GM06990 (cell line): Measurements from ENCODE around the gene CNTNAP5.

Source experiments
- DNase-seq: peaks from one replicate; pipeline ENCODE4 v3.0.0-alpha.2; 2011; ENCODE audit not compliant: insufficient read length; ENCODE audit errors: extremely low read depth
- H3K27me3 ChIP-seq: replicated peaks from 2 replicates; pipeline ENCODE4 v1.6.0; 2011; ENCODE audit warnings: low read length; ENCODE audit not compliant: control insufficient read depth, insufficient read depth
- H3K36me3 ChIP-seq: 2 replicates; pipeline ENCODE4 v1.5.1; 2011; ENCODE audit warnings: low read length; ENCODE audit not compliant: control insufficient read depth, insufficient read depth
- H3K4me3 ChIP-seq: replicated peaks from 2 replicates; pipeline ENCODE4 v1.5.1; 2011; ENCODE audit warnings: low read depth, mild to moderate bottlenecking, control low read depth, low read length
- CTCF ChIP-seq: IDR thresholded peaks from 2 replicates; pipeline ENCODE4 v1.5.1; 2011; ENCODE audit warnings: low read length, control low read depth, mild to moderate bottlenecking, inconsistent platforms; ENCODE audit not compliant: insufficient read depth, poor library complexity, severe bottlenecking

CNTNAP5 gene

GRCh38 chr2:124882423-124882822 is 857.3 kb downstream of the CNTNAP5 start:
- no peak for TF ChIP-seq CTCF
- no peak overlapping the region for H3K4me3 ChIP-seq

GRCh38 chr2:124883595-124883994 is 858.5 kb downstream of the CNTNAP5 start:
- DNase-seq: no peak
- Histone ChIP-seq H3K4me3 (no peak overlapping the region), H3K36me3 (no peaks in the 10 kb centered on the region), H3K27me3 (no peaks in the 10 kb centered on the region)
- no peak for TF ChIP-seq CTCF

More at GRCh38 chr2:124882423-124882822, 857.3 kb downstream of the CNTNAP5 start:
- Histone ChIP-seq H3K36me3 (no peaks in the 10 kb centered on the region), H3K27me3 (no peaks in the 10 kb centered on the region)
- DNase-seq: no peak

GRCh38 chr2:124884315-124884714 is 859.2 kb downstream of the CNTNAP5 start:
- Histone ChIP-seq H3K27me3 (no peaks in the 10 kb centered on the region), H3K36me3 (no peaks in the 10 kb centered on the region), H3K4me3 (no peak overlapping the region)
- TF ChIP-seq CTCF: no peak
- DNase-seq: no peak

- DNase-seq: no peak
- no peak for TF ChIP-seq CTCF
- H3K27me3 ChIP-seq: no peaks in the 10 kb centered on the region
- no peaks in the 10 kb centered on the region for H3K36me3 ChIP-seq
- H3K4me3 ChIP-seq: no peak overlapping the region
These were observed 861.1 kb downstream of the CNTNAP5 start for GRCh38 chr2:124886216-124886615.

GRCh38 chr2:124887466-124887865 is 862.4 kb downstream of the CNTNAP5 start:
- no peak overlapping the region for H3K4me3 ChIP-seq
- H3K36me3 ChIP-seq: no peaks in the 10 kb centered on the region
- TF ChIP-seq CTCF: no peak
- DNase-seq: no peak
- no peaks in the 10 kb centered on the region for H3K27me3 ChIP-seq

GRCh38 chr2:124888431-124888830 is 863.3 kb downstream of the CNTNAP5 start:
- Histone ChIP-seq H3K27me3 (no peaks in the 10 kb centered on the region), H3K36me3 (no peaks in the 10 kb centered on the region), H3K4me3 (no peak overlapping the region)
- no peak for TF ChIP-seq CTCF
- DNase-seq: no peak
